CD4-positive, alpha-beta T cell (primary cell): ENCODE measurements around the gene DMRTC2. TPM values are rescaled to one million over a fixed set of nuclear protein-coding genes. Genes with fewer than 3 reads are reported as not detected.

Experiments used
- ATAC-seq: fragments of 200-7000 bp; cut with Tn5 transposase; one replicate; pipeline ENCODE4 v1.10.0; 2022; ENCODE audit warnings: mild to moderate bottlenecking; ENCODE audit not compliant: poor library complexity
- CTCF ChIA-PET: fragments of 350-600 bp; sonication (Branson Sonifier 250); formaldehyde crosslinking; loops from one replicate; lab custom pipeline; 2021; ENCODE audit warnings: antibody characterized with exemption, inconsistent platforms; lab: Charles Lee
- POLR2A ChIA-PET: fragments of 350-600 bp; sonication (Branson Sonifier 250); formaldehyde crosslinking; loops from one replicate; lab custom pipeline; 2021; ENCODE audit warnings: antibody characterized with exemption, inconsistent platforms; lab: Charles Lee
- DNase-seq, 14 experiments: peaks; one replicate each; pipeline ENCODE4 v3.0.0-alpha.2; 2013 to 2020; ENCODE audit warnings: mixed read lengths in 2 of 14
- H3K27ac ChIP-seq, 2 donors: one replicate each; pipeline versions ENCODE4 v1.5.1 to v1.7.0; 2013; ENCODE audit warnings: low read length in 2 of 2, low read depth in 1 of 2, mild to moderate bottlenecking in 1 of 2
- H3K27me3 ChIP-seq, 2 experiments: 1 replicate in 1 of 2; 2 replicates in 1 of 2; pipeline versions ENCODE4 v1.6.1 to v1.7.0; 2013; ENCODE audit warnings: low read length in 2 of 2, control low read depth in 1 of 2, mild to moderate bottlenecking in 1 of 2, moderate library complexity in 1 of 2; ENCODE audit not compliant: insufficient read depth in 2 of 2, control insufficient read depth in 1 of 2
- H3K36me3 ChIP-seq: one replicate; pipeline ENCODE4 v1.6.1; 2013; ENCODE audit warnings: low read length, control low read depth; ENCODE audit not compliant: insufficient read depth
- H3K4me1 ChIP-seq: one replicate; pipeline ENCODE4 v1.6.1; 2013; ENCODE audit warnings: low read length, control low read depth; ENCODE audit not compliant: insufficient read depth
- H3K4me3 ChIP-seq: one replicate; pipeline ENCODE4 v1.5.1; 2013; ENCODE audit warnings: mild to moderate bottlenecking, low read length, moderate library complexity
- H3K9me3 ChIP-seq, 2 experiments: 1 replicate in 1 of 2; 2 replicates in 1 of 2; pipeline versions ENCODE4 v1.6.1 to v1.7.0; 2013; ENCODE audit warnings: low read length in 2 of 2, mild to moderate bottlenecking in 2 of 2, control low read depth in 1 of 2, moderate library complexity in 1 of 2; ENCODE audit not compliant: control insufficient read depth in 1 of 2, insufficient read depth in 1 of 2
- H3K27ac Mint-ChIP-seq: one replicate; pipeline ENCODE4 v1.8.0; 2020; ENCODE audit warnings: mixed read lengths
- H3K27me3 Mint-ChIP-seq: one replicate; pipeline ENCODE4 v1.8.0; 2021; ENCODE audit warnings: mixed read lengths
- H3K36me3 Mint-ChIP-seq: one replicate; pipeline ENCODE4 v1.8.0; 2021; ENCODE audit warnings: low read depth, mixed read lengths
- H3K4me1 Mint-ChIP-seq: one replicate; pipeline ENCODE4 v1.8.0; 2021; ENCODE audit warnings: low read depth, mixed read lengths
- H3K4me3 Mint-ChIP-seq: one replicate; pipeline ENCODE4 v1.8.0; 2020; ENCODE audit warnings: mild to moderate bottlenecking, mixed read lengths
- H3K9me3 Mint-ChIP-seq: one replicate; pipeline ENCODE4 v1.8.0; 2020; ENCODE audit warnings: mixed read lengths
- intact Hi-C, 2 experiments: fragments of 100-400 bp; cut with DNase I in 1 of 2; cut with micrococcal nuclease in 1 of 2; formaldehyde crosslinking; loops; one replicate each; pipeline versions ENCODE4 v1.15.1 to v1.9.0; 2023 to 2025; cut with DNase I, micrococcal nuclease
- total RNA-seq, 174 experiments: library from RNA in 2 of 174; stranded (reverse) in 2 of 174; gene quantifications; one replicate each; pipeline ENCODE4 v1.2.3 and lab custom pipeline; 2021 to 2026
- TF ChIP-seq, protein P1 (sequence below): fragments of 200-600 bp; IDR thresholded peaks from one replicate; pipeline ENCODE4 v1.8.0; 2022; ENCODE audit warnings: antibody characterized with exemption, mild to moderate bottlenecking

Gene DMRTC2
- total RNA-seq, 2 experiments from 2014 or later: not detected

DNA sequence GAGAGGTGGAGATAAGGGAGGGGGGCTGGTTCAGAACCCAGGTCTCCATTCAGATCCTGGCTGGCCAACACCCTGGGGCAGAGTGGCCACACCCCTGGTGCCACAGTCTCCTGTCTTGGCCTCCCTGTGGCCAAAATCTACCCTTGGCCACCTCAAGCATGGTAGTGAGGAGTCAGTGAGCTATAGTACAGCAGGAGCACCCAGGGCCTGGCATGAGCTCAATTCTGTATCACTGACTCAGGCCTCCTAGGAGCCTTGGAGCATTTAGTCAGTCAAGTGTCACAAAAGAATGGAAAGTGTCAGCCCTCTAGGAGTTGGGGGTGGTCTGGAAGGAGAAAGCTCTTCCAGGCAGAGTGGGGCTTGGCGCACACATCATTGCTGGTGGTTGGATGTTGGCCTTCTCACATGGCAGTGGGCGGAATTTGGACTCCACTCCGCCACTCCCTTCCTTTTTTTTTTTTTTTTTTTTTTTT is 25.6 kb downstream of the DMRTC2 start:
- H3K9me3 ChIP-seq: no peaks in the 10 kb centered on the region
- ATAC-seq (no peak), DNase-seq (peak in 1 of 14 experiments; percentile 31)
- H3K27me3 Mint-ChIP-seq: no peaks in the 10 kb centered on the region
- intact Hi-C loops: loop anchor here in 1 of 2 experiments (5.0 kb wide), 1 partner anchor 62 kb away; no protein-coding TSS in a partner anchor
- peaks cover 51% of the 10 kb centered on the region for H3K36me3 Mint-ChIP-seq
- peaks cover 40% of the 10 kb centered on the region for H3K36me3 ChIP-seq
- no peaks in the 10 kb centered on the region for H3K9me3 Mint-ChIP-seq
- H3K4me3 ChIP-seq: no peak overlapping the region
- H3K27ac Mint-ChIP-seq: peak overlapping the region; percentile 98
- H3K27ac ChIP-seq: peak overlapping the region; percentile 37 to 66
- ChIA-PET CTCF (interaction anchor here (0.6 to 7.3 kb wide), 4 partner anchors 10 to 88 kb away, joined by 3 to 119 read pairs (median 28); partner anchors contain the start of genes RABAC1 and RPS19), POLR2A (interaction anchor here (0.6 to 11.4 kb wide), 4 partner anchors 10 to 89 kb away, joined by 3 to 465 read pairs (median 69); partner anchors contain the start of genes ARHGEF1, RABAC1 and RPS19)
- peaks cover 66% of the 10 kb centered on the region for H3K4me1 Mint-ChIP-seq
- no peak overlapping the region for H3K4me3 Mint-ChIP-seq
- TF ChIP-seq, protein P1, sequence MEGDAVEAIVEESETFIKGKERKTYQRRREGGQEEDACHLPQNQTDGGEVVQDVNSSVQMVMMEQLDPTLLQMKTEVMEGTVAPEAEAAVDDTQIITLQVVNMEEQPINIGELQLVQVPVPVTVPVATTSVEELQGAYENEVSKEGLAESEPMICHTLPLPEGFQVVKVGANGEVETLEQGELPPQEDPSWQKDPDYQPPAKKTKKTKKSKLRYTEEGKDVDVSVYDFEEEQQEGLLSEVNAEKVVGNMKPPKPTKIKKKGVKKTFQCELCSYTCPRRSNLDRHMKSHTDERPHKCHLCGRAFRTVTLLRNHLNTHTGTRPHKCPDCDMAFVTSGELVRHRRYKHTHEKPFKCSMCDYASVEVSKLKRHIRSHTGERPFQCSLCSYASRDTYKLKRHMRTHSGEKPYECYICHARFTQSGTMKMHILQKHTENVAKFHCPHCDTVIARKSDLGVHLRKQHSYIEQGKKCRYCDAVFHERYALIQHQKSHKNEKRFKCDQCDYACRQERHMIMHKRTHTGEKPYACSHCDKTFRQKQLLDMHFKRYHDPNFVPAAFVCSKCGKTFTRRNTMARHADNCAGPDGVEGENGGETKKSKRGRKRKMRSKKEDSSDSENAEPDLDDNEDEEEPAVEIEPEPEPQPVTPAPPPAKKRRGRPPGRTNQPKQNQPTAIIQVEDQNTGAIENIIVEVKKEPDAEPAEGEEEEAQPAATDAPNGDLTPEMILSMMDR: no peak
- H3K27me3 ChIP-seq: no peaks in the 10 kb centered on the region
- peaks cover 98% of the 10 kb centered on the region for H3K4me1 ChIP-seq

DNA sequence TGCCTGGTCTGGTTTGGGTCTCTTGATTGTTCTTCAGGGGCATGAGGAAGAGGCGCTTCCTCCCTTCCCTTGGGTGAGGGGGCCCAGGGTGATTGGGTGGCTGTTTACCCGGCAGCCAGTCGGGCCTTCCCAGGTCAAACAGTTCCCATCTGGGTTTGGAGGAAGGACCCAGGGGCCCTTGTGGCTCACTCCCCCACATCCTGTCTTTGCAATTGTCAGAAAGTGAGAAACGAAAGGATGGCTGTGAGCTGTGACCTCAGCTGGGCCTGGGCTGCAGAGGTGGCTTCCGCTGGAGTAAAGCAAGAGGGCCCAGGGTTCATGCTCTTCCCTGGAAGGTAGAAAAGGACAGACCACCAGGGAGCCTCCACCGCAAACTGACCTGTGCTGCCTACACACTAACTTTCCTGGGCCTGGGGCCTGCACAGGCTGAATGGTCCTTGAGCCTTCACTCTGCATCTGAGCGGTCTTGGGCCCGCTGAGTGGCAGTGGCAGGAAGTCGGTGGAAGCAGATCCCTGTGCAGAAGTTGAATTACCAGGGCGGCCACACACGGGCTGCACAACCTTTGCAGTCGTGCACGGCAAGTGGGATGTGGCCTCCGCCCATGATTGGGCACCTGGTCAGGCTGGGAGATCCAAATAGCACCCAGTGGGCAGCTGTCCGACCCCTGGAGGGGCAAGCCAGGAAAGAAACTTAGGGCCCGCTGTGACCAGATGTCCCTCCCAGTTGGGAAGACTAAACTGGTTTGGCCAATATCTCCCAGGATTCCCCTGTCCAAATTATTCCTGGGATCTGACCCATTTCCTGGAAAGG is 26.9 kb downstream of the DMRTC2 start:
- H3K27me3 Mint-ChIP-seq: no peaks in the 10 kb centered on the region
- H3K4me3 ChIP-seq: peak overlapping the region; percentile 8
- POLR2A ChIA-PET: interaction anchor here (1.1 to 11.4 kb wide), 11 partner anchors 9 to 87 kb away, joined by 3 to 465 read pairs (median 8); partner anchors contain the start of genes ARHGEF1, ERFL, RABAC1 and RPS19

DNA sequence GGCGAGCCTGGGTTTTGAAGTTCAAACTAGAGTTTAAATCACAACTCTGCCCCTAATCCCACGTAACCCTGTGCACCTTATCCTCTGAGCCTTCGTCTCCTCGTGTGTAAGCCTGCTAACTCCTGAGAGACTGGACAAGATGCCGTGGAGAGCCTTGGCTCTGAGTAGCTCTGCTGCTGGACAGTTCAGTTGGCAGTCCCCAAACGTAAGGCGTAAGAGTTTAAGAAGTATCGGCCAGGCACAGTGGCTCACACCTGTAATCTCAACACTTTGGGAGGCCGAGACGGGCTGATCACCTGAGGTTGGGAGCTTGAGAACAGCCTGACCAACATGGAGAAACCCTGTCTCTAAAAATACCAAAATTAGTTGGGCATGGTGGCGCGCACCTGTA is 27.5 kb downstream of the DMRTC2 start:
- Mint-ChIP-seq H3K4me3 (no peak overlapping the region), H3K36me3 (peaks cover 43% of the 10 kb centered on the region), H3K27me3 (no peaks in the 10 kb centered on the region), H3K27ac (peak overlapping the region; percentile 98), H3K9me3 (no peaks in the 10 kb centered on the region), H3K4me1 (peaks cover 79% of the 10 kb centered on the region)
- ChIA-PET POLR2A (interaction anchor here (1.1 to 11.4 kb wide), 13 partner anchors 9 to 86 kb away, joined by 3 to 465 read pairs (median 6); partner anchors contain the start of genes ARHGEF1 and RPS19), CTCF (interaction anchor here (1.1 to 7.3 kb wide), 14 partner anchors 8 to 86 kb away, joined by 4 to 119 read pairs (median 8); partner anchors contain the start of genes ERFL, RABAC1 and RPS19)
- ATAC-seq (no peak), DNase-seq (peak in 1 of 14 experiments; percentile 20)
- Histone ChIP-seq H3K4me1 (peaks cover 100% of the 10 kb centered on the region), H3K27ac (peak overlapping the region; percentile 66 to 67), H3K9me3 (no peaks in the 10 kb centered on the region), H3K4me3 (no peak overlapping the region), H3K27me3 (no peaks in the 10 kb centered on the region), H3K36me3 (peaks cover 30% of the 10 kb centered on the region)
- intact Hi-C loops: loop anchor here in 1 of 2 experiments (5.0 kb wide), 1 partner anchor 60 kb away; no protein-coding TSS in a partner anchor
- TF ChIP-seq, protein P1: no peak

More for the DNA sequence above, 26.9 kb downstream of the DMRTC2 start:
- Histone ChIP-seq H3K27me3 (no peaks in the 10 kb centered on the region), H3K27ac (peak overlapping the region; percentile 66 to 67), H3K4me1 (peaks cover 100% of the 10 kb centered on the region), H3K36me3 (peaks cover 35% of the 10 kb centered on the region), H3K9me3 (no peaks in the 10 kb centered on the region)
- TF ChIP-seq, protein P1: no peak
- DNase-seq (peak in 11 of 14 experiments; percentile 48 to 92 (median 62)), ATAC-seq (peak; percentile 34)
- Mint-ChIP-seq H3K4me3 (peak overlapping the region; percentile 83), H3K27ac (peak overlapping the region; percentile 98), H3K9me3 (no peaks in the 10 kb centered on the region), H3K36me3 (peaks cover 43% of the 10 kb centered on the region), H3K4me1 (peaks cover 73% of the 10 kb centered on the region)
- intact Hi-C loops: loop anchor here in 1 of 2 experiments (5.0 kb wide), 1 partner anchor 61 kb away; no protein-coding TSS in a partner anchor
- CTCF ChIA-PET: interaction anchor here (1.3 to 7.3 kb wide), 8 partner anchors 8 to 87 kb away, joined by 5 to 119 read pairs (median 14); partner anchors contain the start of genes RABAC1 and RPS19
